ENCODE data around the gene IFFO2.
"Not testable (repeated sequence)": the region's sequence is repeated elsewhere in the genome, so short reads cannot be mapped to it uniquely, and the experiment has no call there.

IFFO2 gene

DNA sequence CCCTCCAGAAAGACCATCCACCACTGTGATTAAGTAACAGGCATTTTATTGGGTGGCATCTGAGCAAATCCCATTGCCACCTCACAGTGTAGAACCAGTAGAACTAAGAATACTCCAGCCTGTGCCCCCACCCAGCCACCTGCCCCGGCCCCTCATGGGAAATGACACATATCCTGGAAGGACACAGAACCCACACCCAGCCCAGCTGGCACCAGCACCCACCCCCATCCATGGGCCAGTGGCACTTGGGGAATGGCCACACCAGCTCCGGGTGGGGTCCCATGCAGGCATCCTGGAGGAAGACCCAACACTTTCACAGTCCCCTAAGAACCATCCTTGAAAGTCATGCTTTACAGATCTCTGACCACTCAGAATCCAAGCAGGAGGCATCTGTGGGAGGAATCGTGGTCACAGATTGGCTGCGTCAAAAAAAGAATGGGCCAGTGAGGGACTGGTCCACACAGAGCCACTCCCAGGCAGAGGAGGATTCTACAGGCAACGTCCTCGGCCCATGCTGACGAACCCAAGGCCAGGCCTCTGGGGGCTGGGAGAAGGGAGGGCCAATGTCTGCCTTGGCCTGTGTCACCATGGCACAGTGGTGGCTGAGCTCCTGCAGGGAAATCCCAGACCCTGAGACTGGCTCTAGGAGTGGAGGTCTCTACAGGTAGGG, 84.9 kb downstream of the IFFO2 start:
- no peak for DNase-seq

DNA sequence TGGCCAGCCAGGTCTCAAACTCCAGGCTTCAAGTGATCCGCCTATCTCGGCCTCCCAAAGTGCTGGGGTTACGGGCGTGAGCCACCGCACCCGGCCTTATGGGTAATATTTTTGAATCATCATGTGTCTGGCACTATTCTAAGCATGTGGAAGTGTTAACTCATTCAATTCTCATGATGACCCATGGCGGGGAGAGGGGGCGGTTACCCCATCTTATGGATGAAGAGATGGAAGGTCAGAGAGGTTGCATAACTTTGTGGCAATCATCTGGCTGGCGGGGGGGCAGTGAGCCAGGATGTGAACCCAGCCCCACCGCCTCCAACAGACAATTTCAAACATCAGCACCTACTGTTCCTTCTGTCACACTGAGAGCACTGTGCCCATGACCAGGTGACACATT, 85.5 kb downstream of the IFFO2 start:
- no peak for DNase-seq

DNA sequence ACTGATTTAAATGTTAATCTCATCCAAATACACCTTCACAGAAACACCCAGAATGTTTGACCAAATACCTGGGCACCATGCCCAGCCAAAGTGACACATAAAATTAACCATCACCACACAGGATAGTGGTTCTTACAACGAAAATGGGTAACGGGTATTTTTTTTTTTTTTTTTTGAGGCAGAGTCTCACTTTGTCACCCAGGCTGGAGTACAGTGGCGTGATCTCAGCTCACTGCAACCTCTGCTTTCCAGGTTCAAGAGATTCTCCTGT, 85.9 kb downstream of the IFFO2 start:
- DNase-seq = not testable (repeated sequence)

DNA sequence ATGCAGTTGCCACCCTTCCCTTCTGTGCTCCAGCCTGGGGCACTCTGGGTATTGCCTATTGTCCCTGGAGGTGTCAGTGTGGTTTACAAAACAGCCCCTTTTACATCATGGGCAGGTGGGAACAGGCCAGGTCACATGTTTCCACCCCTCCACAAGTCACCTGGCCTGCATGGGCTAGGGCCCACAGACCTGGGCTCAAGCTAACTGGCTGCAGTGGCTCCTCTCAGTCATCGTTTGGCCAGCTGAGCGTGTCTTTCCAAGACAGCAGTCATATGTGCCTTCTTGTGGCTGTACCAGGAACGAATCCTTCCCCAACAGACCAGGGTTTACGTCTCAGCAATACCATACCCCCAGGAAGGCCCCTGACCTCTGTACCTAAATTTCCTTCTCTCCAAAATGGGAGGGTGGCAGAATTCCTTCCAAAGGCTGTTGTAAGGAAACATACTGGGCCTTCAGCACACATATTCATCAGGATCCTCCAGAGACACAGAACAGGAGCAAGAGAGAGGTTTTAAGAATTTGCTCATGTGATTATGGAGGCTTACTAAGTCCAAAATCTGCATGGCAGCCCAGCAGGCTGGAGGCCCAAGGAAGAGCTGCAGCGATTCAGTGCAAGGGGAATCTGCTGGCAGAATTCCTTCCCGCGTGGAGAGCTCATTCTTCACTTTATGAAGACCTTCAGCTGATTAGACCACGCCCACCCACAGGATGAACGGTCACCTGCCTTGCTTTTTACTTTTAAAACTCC, 86.5 kb downstream of the IFFO2 start:
- DNase-seq = no peak

DNA sequence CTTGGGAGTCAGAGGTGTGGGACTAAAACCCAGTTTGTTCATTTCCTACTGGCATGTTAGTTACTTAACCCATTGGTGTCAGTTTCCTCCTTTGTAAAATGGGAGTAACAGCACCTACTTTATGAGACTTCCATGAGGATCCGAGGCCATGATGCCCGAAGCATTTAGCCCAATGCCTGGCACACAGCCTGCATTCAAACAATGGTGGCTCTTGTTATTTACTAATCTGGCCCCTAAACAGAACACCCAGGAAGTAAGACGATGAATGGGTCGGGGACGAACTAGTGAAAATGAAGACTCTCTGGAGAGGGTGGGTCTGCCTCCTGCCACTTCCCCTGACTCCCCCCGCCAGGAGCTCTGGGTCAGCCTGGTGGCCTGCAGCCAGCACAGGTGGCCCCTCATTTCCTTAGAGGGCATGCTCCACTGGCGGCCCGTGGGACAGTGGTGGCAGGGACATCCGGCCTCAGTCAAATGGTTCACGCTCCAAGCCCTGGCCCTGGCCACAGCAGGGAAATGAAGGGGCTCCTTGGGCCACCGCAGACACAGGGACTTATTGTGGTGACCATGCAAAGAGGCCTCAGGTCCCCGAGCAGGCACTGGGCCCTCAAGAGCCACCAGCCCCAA, 87.6 kb downstream of the IFFO2 start:
- DNase-seq = no peak

DNA sequence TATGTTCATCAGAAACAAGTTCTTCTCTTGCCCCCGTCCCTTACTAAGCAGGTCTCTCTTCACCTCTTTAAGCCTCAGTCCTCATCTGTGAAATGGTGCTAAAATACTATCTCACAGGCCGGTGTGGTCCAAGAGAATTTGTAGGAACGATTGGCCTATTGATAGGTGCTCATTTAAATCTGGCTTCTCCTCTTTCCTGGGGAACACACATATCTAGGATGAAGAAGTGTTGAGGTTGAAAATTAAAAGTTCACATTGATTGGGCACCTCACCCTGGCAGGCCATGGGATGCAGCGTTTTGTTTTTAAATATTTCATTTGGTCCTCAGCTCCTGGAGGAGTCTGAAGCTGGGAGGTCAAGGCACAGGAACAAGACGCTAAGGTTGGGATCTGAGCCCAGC, 88.1 kb downstream of the IFFO2 start:
- no peak for DNase-seq

DNA sequence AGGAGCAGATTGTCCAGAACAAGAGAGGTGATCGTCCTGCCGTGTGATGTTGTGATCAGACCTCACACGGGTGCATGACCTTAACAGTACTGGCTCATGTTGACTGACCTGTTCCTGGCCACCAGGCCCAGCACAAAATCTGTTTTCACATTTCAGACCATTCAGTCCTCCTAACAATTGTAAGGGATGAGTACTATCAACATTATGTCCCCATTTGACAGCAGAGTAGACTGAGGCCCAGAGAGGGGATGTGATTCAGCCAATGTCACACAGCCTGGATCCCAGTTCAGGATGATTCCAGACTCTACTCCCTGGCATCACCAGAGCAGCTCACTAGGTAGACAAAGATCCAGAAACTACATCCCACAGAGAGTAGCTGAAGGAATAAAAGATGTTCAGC, 89.6 kb downstream of the IFFO2 start:
- DNase-seq = no peak

DNA sequence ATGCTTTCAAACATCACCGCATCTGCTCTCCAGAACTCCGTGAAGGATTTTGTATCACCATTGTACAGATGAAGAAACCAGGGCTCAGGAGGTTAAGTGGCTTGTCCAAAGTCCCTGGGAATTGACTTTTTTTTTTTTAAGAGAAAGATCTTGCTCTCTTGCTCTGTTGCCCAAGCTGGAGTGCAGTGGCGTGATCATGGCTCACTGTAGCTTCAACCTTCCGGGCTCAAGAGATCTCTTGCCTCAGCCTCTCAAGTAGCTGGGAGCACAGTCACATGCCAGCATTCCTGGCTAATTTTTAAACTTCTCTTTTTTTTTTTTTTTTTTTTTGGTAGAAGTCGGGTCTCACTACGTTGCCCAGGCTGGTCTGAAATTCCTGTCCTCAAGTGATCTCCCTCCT, 90.2 kb downstream of the IFFO2 start:
- DNase-seq = no peak

DNA sequence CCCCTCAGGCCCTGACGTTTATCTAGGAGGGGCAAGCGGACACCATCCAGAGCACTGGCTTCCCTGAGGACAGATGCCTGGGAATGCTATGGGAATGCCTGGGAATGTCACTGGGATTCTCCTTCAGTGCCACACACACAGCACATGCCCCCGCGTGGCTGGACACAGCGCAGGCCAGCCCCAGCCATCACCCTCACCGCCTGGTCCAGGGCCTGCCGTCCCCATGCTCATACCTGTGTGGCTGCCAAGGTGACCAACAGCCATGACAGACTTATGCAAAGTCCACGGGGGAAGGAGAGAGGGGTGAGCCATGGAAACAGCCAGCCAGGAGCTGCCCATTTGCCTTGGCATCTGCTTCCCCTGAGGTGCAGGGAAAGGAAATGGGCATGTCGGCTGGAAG, 91.3 kb downstream of the IFFO2 start:
- no peak for DNase-seq

DNA sequence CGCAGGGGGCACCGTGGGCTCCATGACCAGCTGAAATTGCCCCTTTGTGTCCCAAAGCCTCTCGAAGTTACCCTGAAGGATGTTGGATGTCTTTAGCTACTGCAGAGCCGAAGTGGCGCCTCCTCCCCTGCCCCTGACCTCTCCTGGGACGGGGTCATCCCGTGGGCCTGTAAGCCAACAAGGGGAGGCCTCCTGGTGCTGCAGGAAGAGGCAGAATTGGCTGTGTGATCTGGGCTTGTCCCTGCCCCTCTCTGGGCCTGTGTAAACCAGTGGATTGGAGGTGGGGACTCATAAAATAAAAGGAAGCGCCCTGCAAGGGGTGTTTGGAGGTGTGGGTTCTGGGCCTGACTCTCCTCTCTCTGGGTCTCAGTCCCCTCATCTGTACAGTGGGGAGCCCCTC, 94.9 kb downstream of the IFFO2 start:
- no peak for DNase-seq

DNA sequence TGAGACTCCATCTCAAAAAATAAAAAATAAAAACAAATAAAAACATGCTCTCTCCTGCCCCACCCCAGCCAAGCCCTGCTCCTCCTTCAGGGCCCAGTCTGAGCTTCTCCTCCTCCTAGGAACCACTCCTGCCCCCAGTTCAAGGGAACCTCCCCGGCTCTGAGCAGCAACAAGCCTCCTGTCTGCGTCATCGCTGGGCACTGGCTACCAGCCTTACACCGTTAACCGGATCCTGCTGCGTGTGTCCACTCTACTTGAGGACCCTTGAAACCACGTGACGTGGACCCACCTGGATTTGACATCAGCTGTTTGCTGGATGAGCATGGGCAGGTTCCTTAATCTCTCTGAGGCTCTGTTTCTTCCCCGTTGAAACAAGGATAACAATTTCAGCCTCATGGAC, 95.4 kb downstream of the IFFO2 start:
- DNase-seq = peak; percentile 40

DNA sequence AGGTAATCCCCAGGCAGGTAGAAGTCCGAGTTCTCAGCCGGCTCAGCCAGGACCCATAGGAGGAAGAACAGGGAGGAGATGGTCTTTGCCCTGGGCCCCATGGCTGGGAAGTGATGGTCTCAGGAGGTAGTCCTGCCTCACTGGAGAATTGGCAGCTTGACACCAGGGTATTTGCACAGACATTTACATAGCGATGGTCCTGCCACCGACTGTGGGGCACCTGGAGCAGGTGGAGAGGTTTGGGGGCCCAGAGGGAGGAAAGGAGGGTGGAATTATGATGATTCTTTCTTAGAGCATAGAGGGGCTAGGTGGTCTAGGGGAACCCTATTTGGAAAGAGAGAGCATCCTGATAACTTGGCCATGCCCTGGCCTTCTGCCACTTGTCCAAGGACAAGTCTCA, 96.9 kb downstream of the IFFO2 start, which contains the start of gene TAS1R2:
Gene TAS1R2 (minus strand): TSS at position 101 of the 400 bp plus-strand sequence. CDS start 0 bp downstream, at position 101.
- no peak for DNase-seq

DNA sequence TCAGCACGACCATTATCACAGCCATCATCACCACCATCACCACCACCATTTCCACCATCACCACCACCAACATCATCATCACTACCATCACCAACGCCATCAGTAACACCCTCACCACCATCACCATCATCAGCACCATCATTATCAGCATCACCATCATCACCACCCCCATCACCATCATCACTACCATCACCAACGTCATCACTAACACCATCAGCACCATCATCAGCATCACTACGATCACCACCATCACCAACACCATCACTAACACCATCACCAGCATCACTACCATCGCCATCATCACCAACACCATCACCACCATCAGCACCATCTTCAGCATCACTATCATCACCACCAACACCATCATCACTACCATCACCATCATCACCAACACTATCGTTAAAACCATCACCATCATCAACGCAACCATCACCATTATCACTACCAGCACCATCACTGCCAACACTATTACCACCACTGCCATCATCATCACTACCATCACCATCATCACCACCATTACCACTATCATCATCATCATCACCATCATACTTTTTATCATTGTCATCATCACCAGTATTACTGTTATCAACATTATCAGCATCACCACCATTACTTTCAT, 98.3 kb downstream of the IFFO2 start:
- DNase-seq = no peak

DNA sequence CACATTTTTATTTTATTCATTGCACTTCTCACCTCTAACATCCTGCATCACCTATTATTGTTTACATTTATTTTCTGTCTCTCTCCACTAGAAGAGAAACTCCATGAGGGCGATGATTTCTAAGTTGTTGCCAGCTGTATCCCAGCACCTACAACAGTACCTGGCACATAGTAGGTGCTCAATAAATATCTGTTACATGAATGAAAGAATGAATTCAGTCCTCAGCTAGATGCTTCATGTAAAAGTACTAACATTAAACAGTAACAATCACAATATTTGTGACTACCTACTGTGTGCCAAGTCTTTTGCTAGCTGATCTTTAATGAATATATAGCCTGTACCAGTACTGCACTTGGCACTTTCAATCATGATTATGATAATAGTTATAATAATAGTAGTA, 100.0 kb downstream of the IFFO2 start:
- DNase-seq = no peak

DNA sequence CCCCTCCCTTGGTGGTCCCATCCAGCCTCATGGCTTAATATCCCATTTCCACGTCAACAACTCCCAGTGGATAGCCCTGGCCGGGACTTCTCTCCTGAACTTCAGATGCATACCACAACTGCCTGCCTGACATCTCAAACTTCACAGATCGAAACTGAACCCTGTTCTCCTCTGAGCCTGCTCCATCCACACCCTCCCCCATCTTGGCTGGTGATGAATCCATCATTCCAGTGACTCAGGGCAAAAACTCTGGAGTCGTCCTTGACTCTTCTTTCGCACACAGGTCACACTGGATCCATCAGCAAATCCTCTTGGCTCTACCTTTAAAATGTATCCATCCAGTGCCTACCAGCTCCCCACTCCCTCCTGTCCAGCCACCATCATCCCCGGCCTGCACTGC, 100.9 kb downstream of the IFFO2 start:
- DNase-seq = no peak

DNA sequence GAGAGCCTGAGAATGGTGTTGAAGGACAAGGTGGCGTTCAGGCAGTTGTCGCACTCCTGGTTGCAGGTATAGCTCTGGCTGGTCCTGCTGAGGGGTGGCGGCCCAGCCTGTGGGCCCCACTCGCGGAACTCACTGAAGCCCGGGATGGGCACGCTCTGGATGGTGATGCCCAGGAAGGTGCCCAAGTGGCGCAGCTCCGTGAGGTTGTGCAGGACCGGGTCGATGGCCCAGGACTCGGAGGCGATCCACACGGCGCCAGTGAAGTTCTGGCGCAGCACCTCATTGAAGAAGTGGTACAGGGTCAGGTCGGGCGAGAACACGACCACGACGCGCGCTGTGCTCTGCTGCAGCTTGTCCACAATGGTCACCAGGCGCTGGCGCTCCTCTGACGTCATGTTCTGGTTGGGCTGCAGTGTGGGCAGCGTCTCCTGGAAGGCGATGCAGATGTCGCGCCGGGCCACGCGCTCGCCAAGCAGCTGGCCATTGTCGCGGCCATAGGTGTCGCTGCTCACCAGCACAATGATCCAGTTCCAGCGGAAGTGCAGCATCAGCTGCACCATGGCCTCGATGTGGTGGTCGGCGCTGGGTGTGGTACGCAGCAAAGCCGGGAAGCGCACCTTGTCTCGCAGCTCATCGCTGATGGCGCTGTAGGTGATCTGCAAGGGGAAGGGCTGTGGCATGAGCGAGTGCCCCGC, 102.0 kb downstream of the IFFO2 start:
- DNase-seq = no peak

All from NCI-H1092 treated with DMSO at 0.1 percent for 48 hours (cell line).